Suprapubic skin (tissue), 4 donors: ENCODE measurements around the gene ATP1A2. TPM values are rescaled to one million over a fixed set of nuclear protein-coding genes. Genes with fewer than 3 reads are reported as not detected.
"Not testable (repeated sequence)": the region's sequence is repeated elsewhere in the genome, so short reads cannot be mapped to it uniquely, and the experiment has no call there.

Source experiments
- DNase-seq, 2 donors: peaks; one replicate each; pipeline ENCODE4 v3.0.0-alpha.2; 2019; ENCODE audit warnings: low spot score in 2 of 2
- H3K27ac ChIP-seq: fragments of 200-600 bp; sonication (generic); one replicate; pipeline ENCODE4 v1.5.1; 2019
- H3K27me3 ChIP-seq: fragments of 200-600 bp; sonication (generic); one replicate; pipeline ENCODE4 v1.5.1; 2019
- H3K36me3 ChIP-seq: fragments of 200-600 bp; sonication (generic); one replicate; pipeline ENCODE4 v1.5.1; 2019
- H3K4me1 ChIP-seq: fragments of 200-600 bp; sonication (generic); one replicate; pipeline ENCODE4 v1.5.1; 2019
- H3K4me3 ChIP-seq: fragments of 200-600 bp; sonication (generic); one replicate; pipeline ENCODE4 v1.5.1; 2019; ENCODE audit warnings: mild to moderate bottlenecking
- H3K9me3 ChIP-seq: fragments of 200-600 bp; sonication (generic); one replicate; pipeline ENCODE4 v1.5.1; 2019
- EP300 ChIP-seq: sonication (generic); formaldehyde crosslinking; IDR thresholded peaks from one replicate; pipeline ENCODE4 v1.6.1; 2017; ENCODE audit warnings: antibody characterized with exemption
- POLR2A ChIP-seq, 2 donors: fragments of 450-650 bp; IDR thresholded peaks; one replicate each; pipeline ENCODE4 v1.6.1; 2017; ENCODE audit warnings: antibody characterized with exemption in 2 of 2, mild to moderate bottlenecking in 2 of 2, moderate library complexity in 2 of 2
- POLR2AphosphoS5 ChIP-seq, 3 donors: sonication (generic); formaldehyde crosslinking; IDR thresholded peaks; one replicate each; pipeline ENCODE4 v1.6.1; 2017; ENCODE audit warnings: antibody characterized with exemption in 3 of 3
- WGBS: methylation state at CpG from one replicate; pipeline ENCODE4 v1.1.5; 2018; 5-methylcytosine and 5-hydroxymethylcytosine counted together
- total RNA-seq, 4 donors: library from RNA; depleted of rRNA; stranded (reverse); fragments of >200 nt; gene quantifications; one replicate each; pipeline ENCODE4 v1.1.0, GENCODE V29; 2016
- TF ChIP-seq, protein P1 (sequence below), 2 donors: fragments of 200-600 bp in 1 of 2; fragments of 450-650 bp in 1 of 2; sonication (generic) in 1 of 2; IDR thresholded peaks; one replicate each; pipeline ENCODE4 v1.5.1; 2016 to 2019; ENCODE audit warnings: antibody characterized with exemption in 2 of 2, mild to moderate bottlenecking in 1 of 2, moderate library complexity in 1 of 2

The ATP1A2 gene
- total RNA-seq, 4 donors from 2014 or later: 4.2 to 6.9 (median 4.8) TPM

DNA sequence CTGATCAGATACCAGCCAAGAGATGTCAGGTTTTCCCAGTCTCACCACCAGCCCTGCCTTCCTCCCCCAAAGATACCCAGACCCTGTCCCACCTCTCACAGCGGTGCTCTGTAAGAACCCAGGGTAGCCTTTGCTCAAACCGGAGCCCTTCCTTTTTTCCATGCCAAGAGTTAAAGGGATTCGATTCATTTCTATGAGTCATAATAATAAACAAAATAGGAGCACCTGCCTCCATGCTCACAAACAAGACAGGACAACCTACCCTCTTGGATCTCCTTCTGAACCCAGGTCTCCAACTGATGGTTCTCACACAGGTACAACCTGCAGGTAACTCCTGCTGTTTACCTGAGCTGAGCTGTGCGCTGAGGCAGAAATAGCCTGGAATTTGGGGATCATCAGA lies 5.9 kb upstream of the ATP1A2 start:
- H3K4me3 ChIP-seq: no peak overlapping the region
- no peaks in the 10 kb centered on the region for H3K36me3 ChIP-seq
- no peak for DNase-seq
- no peaks in the 10 kb centered on the region for H3K27me3 ChIP-seq
- WGBS: 43% methylated on average over 4 of the region's 4 CpGs
- H3K4me1 ChIP-seq: peaks cover 4% of the 10 kb centered on the region
- no peak overlapping the region for H3K27ac ChIP-seq
- no peaks in the 10 kb centered on the region for H3K9me3 ChIP-seq
- TF ChIP-seq POLR2AphosphoS5 (IDR thresholded peaks at IDR 0.05) (no peak), POLR2A (IDR thresholded peaks at IDR 0.05) (no peak), EP300 (no peak)
- TF ChIP-seq, protein P1, sequence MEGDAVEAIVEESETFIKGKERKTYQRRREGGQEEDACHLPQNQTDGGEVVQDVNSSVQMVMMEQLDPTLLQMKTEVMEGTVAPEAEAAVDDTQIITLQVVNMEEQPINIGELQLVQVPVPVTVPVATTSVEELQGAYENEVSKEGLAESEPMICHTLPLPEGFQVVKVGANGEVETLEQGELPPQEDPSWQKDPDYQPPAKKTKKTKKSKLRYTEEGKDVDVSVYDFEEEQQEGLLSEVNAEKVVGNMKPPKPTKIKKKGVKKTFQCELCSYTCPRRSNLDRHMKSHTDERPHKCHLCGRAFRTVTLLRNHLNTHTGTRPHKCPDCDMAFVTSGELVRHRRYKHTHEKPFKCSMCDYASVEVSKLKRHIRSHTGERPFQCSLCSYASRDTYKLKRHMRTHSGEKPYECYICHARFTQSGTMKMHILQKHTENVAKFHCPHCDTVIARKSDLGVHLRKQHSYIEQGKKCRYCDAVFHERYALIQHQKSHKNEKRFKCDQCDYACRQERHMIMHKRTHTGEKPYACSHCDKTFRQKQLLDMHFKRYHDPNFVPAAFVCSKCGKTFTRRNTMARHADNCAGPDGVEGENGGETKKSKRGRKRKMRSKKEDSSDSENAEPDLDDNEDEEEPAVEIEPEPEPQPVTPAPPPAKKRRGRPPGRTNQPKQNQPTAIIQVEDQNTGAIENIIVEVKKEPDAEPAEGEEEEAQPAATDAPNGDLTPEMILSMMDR (IDR thresholded peaks at IDR 0.05): no peak

GRCh38 chr1:160111462-160111861 lies 4.1 kb upstream of the ATP1A2 start:
- H3K9me3 ChIP-seq, DNase-seq, H3K4me3 ChIP-seq, H3K4me1 ChIP-seq, H3K36me3 ChIP-seq, H3K27ac ChIP-seq: not testable (repeated sequence)
- peaks cover 11% of the 10 kb centered on the region for H3K27me3 ChIP-seq
- 88% methylated on average over 10 of the region's 10 CpGs for WGBS

DNA sequence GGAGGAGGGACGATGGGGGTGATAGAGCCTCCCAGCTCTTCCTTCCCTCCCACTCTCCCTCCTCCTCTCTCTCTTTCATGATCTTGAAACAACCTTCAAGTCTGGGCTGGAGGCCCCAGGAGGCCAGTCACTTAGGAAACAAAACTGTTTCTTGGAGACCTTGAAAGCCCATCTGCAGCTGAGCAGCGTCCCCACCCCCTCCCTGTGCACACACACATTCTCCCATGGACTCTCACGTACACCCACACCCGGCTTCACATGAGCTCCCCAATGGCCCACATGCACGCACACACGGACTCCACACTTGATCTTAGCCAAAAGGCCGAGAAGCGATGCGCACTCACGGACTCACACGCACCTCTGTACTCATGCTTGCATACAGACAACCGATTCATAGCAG lies 3.2 kb upstream of the ATP1A2 start:
- 81% methylated on average over 12 of the region's 12 CpGs for WGBS
- H3K4me1 ChIP-seq: peaks cover 10% of the 10 kb centered on the region
- no peak for TF ChIP-seq POLR2A (IDR thresholded peaks at IDR 0.05)
- TF ChIP-seq POLR2AphosphoS5 (IDR thresholded peaks at IDR 0.05): no peak
- TF ChIP-seq EP300: no peak
- TF ChIP-seq, protein P1 (IDR thresholded peaks at IDR 0.05): no peak
- H3K9me3 ChIP-seq: no peaks in the 10 kb centered on the region
- H3K36me3 ChIP-seq: no peaks in the 10 kb centered on the region
- H3K4me3 ChIP-seq: no peak overlapping the region
- no peak overlapping the region for H3K27ac ChIP-seq
- no peak for DNase-seq
- H3K27me3 ChIP-seq: peaks cover 11% of the 10 kb centered on the region

DNA sequence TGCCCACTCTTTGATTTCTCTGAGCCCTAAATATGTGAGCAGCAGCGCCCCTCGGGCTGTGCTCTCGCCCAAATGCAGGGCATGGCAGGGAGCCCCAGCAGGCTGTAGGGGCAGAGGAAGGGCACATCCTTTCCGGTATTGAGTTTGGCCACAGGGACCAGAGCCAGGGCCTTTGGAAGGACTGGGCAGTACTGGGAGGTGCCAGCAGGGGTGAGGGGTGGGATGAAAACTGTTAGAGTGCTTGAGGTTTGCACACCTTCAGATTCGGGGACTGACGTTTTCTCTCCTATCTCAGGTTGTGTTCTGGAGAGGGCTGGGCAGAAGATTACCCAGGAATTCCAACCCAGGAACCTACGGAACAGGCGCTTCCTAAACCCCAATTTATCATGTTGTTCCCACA lies 2.2 kb upstream of the ATP1A2 start:
- H3K27ac ChIP-seq: no peak overlapping the region
- no peaks in the 10 kb centered on the region for H3K9me3 ChIP-seq
- H3K36me3 ChIP-seq: no peaks in the 10 kb centered on the region
- H3K27me3 ChIP-seq: peaks cover 18% of the 10 kb centered on the region
- TF ChIP-seq POLR2AphosphoS5 (IDR thresholded peaks at IDR 0.05) (no peak), EP300 (no peak), POLR2A (IDR thresholded peaks at IDR 0.05) (no peak)
- TF ChIP-seq, protein P1 (IDR thresholded peaks at IDR 0.05): no peak
- no peak overlapping the region for H3K4me3 ChIP-seq
- peaks cover 21% of the 10 kb centered on the region for H3K4me1 ChIP-seq
- 69% methylated on average over 8 of the region's 8 CpGs for WGBS
- no peak for DNase-seq

DNA sequence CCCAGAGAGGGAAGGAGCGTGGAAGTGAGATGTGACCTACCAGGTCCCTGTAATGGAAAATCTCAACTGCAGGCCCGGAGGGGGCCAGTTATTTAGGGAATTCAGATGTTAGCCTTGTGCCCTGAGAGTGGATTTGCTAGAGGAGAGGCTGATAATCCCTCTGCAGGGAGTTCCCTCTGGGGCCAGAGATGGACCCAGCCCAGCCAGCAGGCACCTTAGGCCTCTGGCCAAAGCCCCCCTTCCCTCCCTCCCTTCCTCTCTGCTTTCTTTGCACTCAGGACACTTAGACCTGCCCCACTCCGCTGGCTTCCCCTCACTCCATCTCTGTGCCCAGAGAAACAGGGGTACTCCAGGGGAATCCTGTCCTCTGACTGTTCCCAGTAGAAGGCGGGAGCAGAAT lies 1.5 kb upstream of the ATP1A2 start:
- 91% methylated on average over 3 of the region's 4 CpGs for WGBS

More for the DNA sequence above, 1.5 kb upstream of the ATP1A2 start:
- TF ChIP-seq EP300: no peak
- TF ChIP-seq, protein P1 (IDR thresholded peaks at IDR 0.05): no peak
- TF ChIP-seq POLR2A (IDR thresholded peaks at IDR 0.05): no peak
- TF ChIP-seq POLR2AphosphoS5 (IDR thresholded peaks at IDR 0.05): no peak
- Histone ChIP-seq H3K4me3 (no peak overlapping the region), H3K27ac (no peak overlapping the region), H3K27me3 (peaks cover 18% of the 10 kb centered on the region), H3K36me3 (no peaks in the 10 kb centered on the region), H3K9me3 (no peaks in the 10 kb centered on the region), H3K4me1 (peaks cover 24% of the 10 kb centered on the region)
- no peak for DNase-seq
